ENCODE data around the gene SEC14L3.

The SEC14L3 gene

GRCh38 chr22:30471616-30472318 lies at the start of gene SEC14L3:
Gene SEC14L3, minus strand, starts transcription at chr22:30472017. Its CDS starts 59 bp downstream, at chr22:30471958.
- DNase-seq: no peak

GRCh38 chr22:30519842-30520425 lies 48.1 kb upstream of the SEC14L3 start:
- no peak for DNase-seq

- no peak for DNase-seq
Measured at GRCh38 chr22:30516731-30517130, 44.9 kb upstream of the SEC14L3 start.

- DNase-seq: no peak
Measured at GRCh38 chr22:30516273-30516672, 44.5 kb upstream of the SEC14L3 start.

GRCh38 chr22:30514252-30514651 lies 42.4 kb upstream of the SEC14L3 start:
- no peak for DNase-seq

GRCh38 chr22:30513462-30513861 lies 41.6 kb upstream of the SEC14L3 start:
- DNase-seq: no peak

GRCh38 chr22:30511911-30512310 lies 40.1 kb upstream of the SEC14L3 start:
- no peak for DNase-seq

- no peak for DNase-seq
Measured at GRCh38 chr22:30511109-30511508, 39.3 kb upstream of the SEC14L3 start.

- DNase-seq: no peak
Measured at GRCh38 chr22:30508216-30508615, 36.4 kb upstream of the SEC14L3 start.

- DNase-seq: no peak
Measured at GRCh38 chr22:30507670-30508069, 35.9 kb upstream of the SEC14L3 start.

GRCh38 chr22:30506507-30506968 lies 34.7 kb upstream of the SEC14L3 start:
- no peak for DNase-seq

GRCh38 chr22:30503551-30503950 lies 31.7 kb upstream of the SEC14L3 start:
- no peak for DNase-seq

- no peak for DNase-seq
Measured at GRCh38 chr22:30502911-30503310, 31.1 kb upstream of the SEC14L3 start.

- no peak for DNase-seq
Measured at GRCh38 chr22:30502153-30502552, 30.3 kb upstream of the SEC14L3 start.

- no peak for DNase-seq
Measured at GRCh38 chr22:30500628-30501027, 28.8 kb upstream of the SEC14L3 start.

GRCh38 chr22:30497466-30498150 lies 25.8 kb upstream of the SEC14L3 start:
- no peak for DNase-seq

- no peak for DNase-seq
Measured at GRCh38 chr22:30495041-30495784, 23.4 kb upstream of the SEC14L3 start.

GRCh38 chr22:30492144-30492543 lies 20.3 kb upstream of the SEC14L3 start:
- no peak for DNase-seq

- DNase-seq: no peak
Measured at GRCh38 chr22:30491381-30491780, 19.6 kb upstream of the SEC14L3 start.

- no peak for DNase-seq
Measured at GRCh38 chr22:30490399-30490798, 18.6 kb upstream of the SEC14L3 start.

GRCh38 chr22:30488121-30488520 lies 16.3 kb upstream of the SEC14L3 start:
- DNase-seq: no peak

- no peak for DNase-seq
Measured at GRCh38 chr22:30486661-30487115, 14.9 kb upstream of the SEC14L3 start.

GRCh38 chr22:30486118-30486517 lies 14.3 kb upstream of the SEC14L3 start:
- no peak for DNase-seq

Data from midbrain (tissue), 1 donor.